Caco-2 (cell line): ENCODE data around the gene OTUB1. TPM values are rescaled to one million over a fixed set of nuclear protein-coding genes. Genes with fewer than 3 reads are reported as not detected.
A peak's percentile ranks its signal among the peaks of the same experiment; 100 is the strongest.

Experiments used
- BruUV-seq: library from RNA; stranded (reverse); fragments of 400-500 nt; replicated peaks from 2 replicates; lab custom pipeline; 2021; lab: Mats Ljungman, UMichigan
- CTCF ChIA-PET: fragments of 300-600 bp; sonication (Branson Sonifier 250); formaldehyde crosslinking; loops from one replicate; lab custom pipeline; 2022; ENCODE audit warnings: antibody characterized with exemption; lab: Charles Lee
- POLR2A ChIA-PET: fragments of 300-600 bp; sonication (Branson Sonifier 250); formaldehyde crosslinking; loops from one replicate; lab custom pipeline; 2022; ENCODE audit warnings: antibody characterized with exemption; lab: Charles Lee
- DNase-seq, 2 experiments: peaks; one replicate each; pipeline versions ENCODE4 v3.0.0 to v3.0.0-alpha.2; 2020 to 2022
- H3K27me3 ChIP-seq: replicated peaks from 2 replicates; pipeline ENCODE4 v1.6.0; 2011; ENCODE audit warnings: low read length; ENCODE audit not compliant: control insufficient read depth, insufficient read depth
- H3K36me3 ChIP-seq: 2 replicates; pipeline ENCODE4 v1.5.1; 2011; ENCODE audit warnings: low read length; ENCODE audit not compliant: control insufficient read depth, insufficient read depth
- H3K4me1 ChIP-seq: fragments of 250-450 bp; sonication (Bioruptor Pico); 2 replicates; pipeline ENCODE4 v1.5.1; 2020; ENCODE audit warnings: mild to moderate bottlenecking
- H3K4me3 ChIP-seq: 2 replicates; pipeline ENCODE4 v1.5.1; 2011; ENCODE audit warnings: low read depth, mild to moderate bottlenecking, control low read depth, low read length
- H3K9me3 ChIP-seq: fragments of 250-450 bp; sonication (Bioruptor Pico); 2 replicates; pipeline ENCODE4 v1.5.1; 2020; ENCODE audit warnings: mild to moderate bottlenecking, moderate library complexity
- H3K27ac Mint-ChIP-seq: one replicate; pipeline ENCODE4 v1.8.0; 2022; ENCODE audit warnings: mixed read lengths; ENCODE audit not compliant: unreplicated experiment
- H3K27me3 Mint-ChIP-seq: one replicate; pipeline ENCODE4 v1.8.0; 2022; ENCODE audit warnings: mixed read lengths; ENCODE audit not compliant: insufficient read depth, unreplicated experiment
- H3K36me3 Mint-ChIP-seq: one replicate; pipeline ENCODE4 v1.8.0; 2022; ENCODE audit warnings: mild to moderate bottlenecking, mixed read lengths; ENCODE audit not compliant: insufficient read depth, unreplicated experiment
- H3K4me1 Mint-ChIP-seq: one replicate; pipeline ENCODE4 v1.8.0; 2022; ENCODE audit warnings: low read depth, mixed read lengths; ENCODE audit not compliant: unreplicated experiment
- H3K4me3 Mint-ChIP-seq: one replicate; pipeline ENCODE4 v1.8.0; 2022; ENCODE audit warnings: mild to moderate bottlenecking, moderate library complexity, mixed read lengths; ENCODE audit not compliant: unreplicated experiment
- H3K9me3 Mint-ChIP-seq: one replicate; pipeline ENCODE4 v1.8.0; 2022; ENCODE audit warnings: mixed read lengths; ENCODE audit not compliant: unreplicated experiment
- CTCF ChIP-seq, 2 experiments: fragments of 200-600 bp in 1 of 2; IDR thresholded peaks; 1 replicate in 1 of 2; 2 replicates in 1 of 2; pipeline versions ENCODE4 v1.5.1 to v1.8.0; 2011 to 2022; ENCODE audit warnings: antibody characterized with exemption in 1 of 2, control low read depth in 1 of 2, inconsistent platforms in 1 of 2, low read depth in 1 of 2, low read length in 1 of 2, mild to moderate bottlenecking in 1 of 2, moderate library complexity in 1 of 2; ENCODE audit not compliant: insufficient read depth in 1 of 2, severe bottlenecking in 1 of 2, unreplicated experiment in 1 of 2
- intact Hi-C: fragments of 100-400 bp; cut with micrococcal nuclease; formaldehyde crosslinking; loops from one replicate; pipeline ENCODE4 v1.10.0; 2022; ENCODE audit not compliant: unreplicated experiment
- total RNA-seq: library from RNA; stranded (reverse); gene quantifications from 2 replicates; pipeline ENCODE4 v1.2.3, GENCODE V29; 2022

Gene OTUB1
- total RNA-seq, 1 experiment from 2014 or later = 152 TPM

- Histone ChIP-seq H3K4me3 (no peak overlapping the region), H3K4me1 (no peaks in the 10 kb centered on the region), H3K9me3 (no peaks in the 10 kb centered on the region), H3K36me3 (peaks cover 4% of the 10 kb centered on the region; the same call in 1 of the 2 replicates), H3K27me3 (no peaks in the 10 kb centered on the region)
- Mint-ChIP-seq H3K4me1 (no peaks in the 10 kb centered on the region), H3K9me3 (no peaks in the 10 kb centered on the region), H3K36me3 (peaks cover 73% of the 10 kb centered on the region), H3K4me3 (no peak overlapping the region), H3K27ac (no peak overlapping the region), H3K27me3 (no peaks in the 10 kb centered on the region)
- ChIA-PET POLR2A (no interaction called here), CTCF (no interaction called here)
- no peak for DNase-seq
- TF ChIP-seq CTCF (IDR thresholded peaks at IDR 0.05; ENCODE audit: insufficient read depth in 1 of 2, low read depth in 1 of 2, low read length in 1 of 2, severe bottlenecking in 1 of 2, unreplicated experiment in 1 of 2) = no peak
- intact Hi-C loops = no loop called here
- BruUV-seq = no TSS peak
Observed at GRCh38 chr11:63997104-63997700, 11.0 kb downstream of the OTUB1 start.

GRCh38 chr11:63997801-63998337 lies 11.6 kb downstream of the OTUB1 start:
- H3K27me3 Mint-ChIP-seq = no peaks in the 10 kb centered on the region
- no peaks in the 10 kb centered on the region for H3K9me3 Mint-ChIP-seq
- CTCF ChIA-PET = interaction anchor here (0.9 kb wide), 1 partner anchor 47 kb away, joined by 3 read pairs; no protein-coding TSS in a partner anchor
- Histone ChIP-seq H3K27me3 (no peaks in the 10 kb centered on the region), H3K4me3 (no peak overlapping the region), H3K4me1 (no peaks in the 10 kb centered on the region), H3K36me3 (peaks cover 4% of the 10 kb centered on the region; the same call in 1 of the 2 replicates), H3K9me3 (no peaks in the 10 kb centered on the region)
- peak overlapping the region; percentile 37 for H3K27ac Mint-ChIP-seq
- peaks cover 76% of the 10 kb centered on the region for H3K36me3 Mint-ChIP-seq
- no peak overlapping the region for H3K4me3 Mint-ChIP-seq
- H3K4me1 Mint-ChIP-seq = no peaks in the 10 kb centered on the region
- POLR2A ChIA-PET = no interaction called here
- intact Hi-C loops = no loop called here
- TSS peak; percentile 72 for BruUV-seq
- no peak for TF ChIP-seq CTCF (IDR thresholded peaks at IDR 0.05; ENCODE audit: insufficient read depth in 1 of 2, low read depth in 1 of 2, low read length in 1 of 2, severe bottlenecking in 1 of 2, unreplicated experiment in 1 of 2)
- DNase-seq = no peak

- ChIA-PET POLR2A (no interaction called here), CTCF (interaction anchor here (0.9 kb wide), 1 partner anchor 46 kb away, joined by 3 read pairs; no protein-coding TSS in a partner anchor)
- Histone ChIP-seq H3K36me3 (peaks cover 4% of the 10 kb centered on the region; the same call in 1 of the 2 replicates), H3K4me1 (no peaks in the 10 kb centered on the region), H3K27me3 (no peaks in the 10 kb centered on the region), H3K4me3 (no peak overlapping the region), H3K9me3 (no peaks in the 10 kb centered on the region)
- TF ChIP-seq CTCF (IDR thresholded peaks at IDR 0.05; ENCODE audit: insufficient read depth in 1 of 2, low read depth in 1 of 2, low read length in 1 of 2, severe bottlenecking in 1 of 2, unreplicated experiment in 1 of 2) = no peak
- H3K27me3 Mint-ChIP-seq = no peaks in the 10 kb centered on the region
- no peaks in the 10 kb centered on the region for H3K4me1 Mint-ChIP-seq
- DNase-seq = no peak
- intact Hi-C loops = no loop called here
- H3K27ac Mint-ChIP-seq = peak overlapping the region; percentile 37
- no TSS peak for BruUV-seq
- peaks cover 70% of the 10 kb centered on the region for H3K36me3 Mint-ChIP-seq
- no peak overlapping the region for H3K4me3 Mint-ChIP-seq
- no peaks in the 10 kb centered on the region for H3K9me3 Mint-ChIP-seq
Observed at GRCh38 chr11:63998558-63999348, 12.5 kb downstream of the OTUB1 start.
